SU-DHL-6 (cell line): ENCODE data around the gene METTL6.

Source experiments
- H2AFZ ChIP-seq: fragments of 200-600 bp; sonication (generic); 2 replicates; pipeline ENCODE4 v1.6.1; 2014; ENCODE audit warnings: low read depth, mild to moderate bottlenecking, moderate library complexity, mixed read lengths, antibody characterized with exemption, low read length; ENCODE audit not compliant: severe bottlenecking
- H3F3A ChIP-seq: fragments of 200-600 bp; shearing (Covaris generic); 2 replicates; pipeline ENCODE4 v1.6.0; 2016; ENCODE audit warnings: antibody characterized with exemption, mild to moderate bottlenecking; ENCODE audit not compliant: insufficient read depth
- H3K27ac ChIP-seq: fragments of 200-600 bp; sonication (generic); 2 replicates; pipeline ENCODE4 v1.5.1; 2016; ENCODE audit warnings: low read depth, mild to moderate bottlenecking, low read length, moderate library complexity, mixed read lengths
- H3K27me3 ChIP-seq: fragments of 200-600 bp; sonication (generic), shearing (Covaris generic); 2 replicates; pipeline ENCODE4 v1.6.0; 2014; ENCODE audit warnings: mild to moderate bottlenecking, low read length
- H3K36me3 ChIP-seq: fragments of 200-600 bp; sonication (generic); 2 replicates; pipeline ENCODE4 v1.6.1; 2014; ENCODE audit warnings: mild to moderate bottlenecking, low read length, mixed read lengths
- H3K4me2 ChIP-seq: fragments of 300-600, 200-600 bp; shearing (Covaris generic), sonication (generic); 2 replicates; pipeline ENCODE4 v1.6.0; 2014; ENCODE audit warnings: low read length, low read depth, mild to moderate bottlenecking; ENCODE audit not compliant: poor library complexity, severe bottlenecking
- H3K4me3 ChIP-seq: fragments of 200-600 bp; sonication (generic); 2 replicates; pipeline ENCODE4 v1.5.1; 2014; ENCODE audit warnings: antibody characterized with exemption, low read length, mild to moderate bottlenecking, mixed read lengths; ENCODE audit not compliant: insufficient read depth, poor library complexity, severe bottlenecking
- H3K79me2 ChIP-seq: fragments of 200-600 bp; sonication (generic); 2 replicates; pipeline ENCODE4 v1.6.1; 2014; ENCODE audit warnings: mild to moderate bottlenecking, low read length, moderate library complexity; ENCODE audit not compliant: insufficient read depth
- H3K9ac ChIP-seq: fragments of 200-600 bp; sonication (generic); 2 replicates; pipeline ENCODE4 v1.7.0; 2014; ENCODE audit warnings: mild to moderate bottlenecking, low read length
- H3K9me2 ChIP-seq: fragments of 200-600 bp; sonication (generic); replicated peaks from 2 replicates; pipeline ENCODE4 v1.6.1; 2014; ENCODE audit warnings: low read length; ENCODE audit not compliant: insufficient read depth
- H3K9me3 ChIP-seq: fragments of 200-600 bp; sonication (generic); 2 replicates; pipeline ENCODE4 v1.6.1; 2014; ENCODE audit warnings: low read length, mixed read lengths; ENCODE audit not compliant: insufficient read depth
- H4K20me1 ChIP-seq: fragments of 200-600 bp; sonication (generic); 2 replicates; pipeline ENCODE4 v1.6.1; 2014; ENCODE audit warnings: low read depth, mild to moderate bottlenecking, antibody characterized with exemption, low read length, moderate library complexity, mixed read lengths
- CTCF ChIP-seq: fragments of 200-600 bp; sonication (generic); IDR thresholded peaks from one replicate; pipeline ENCODE4 v1.5.1; 2017; ENCODE audit warnings: antibody characterized with exemption, mild to moderate bottlenecking, low read length, moderate library complexity; ENCODE audit not compliant: insufficient read depth, poor library complexity, severe bottlenecking
- EZH2phosphoT487 ChIP-seq: fragments of 200-600 bp; sonication (generic), shearing (Covaris generic); conservative IDR thresholded peaks from 2 replicates; pipeline ENCODE4 v1.6.1; 2018; ENCODE audit warnings: mild to moderate bottlenecking, antibody characterized with exemption, low read length, moderate library complexity, mixed read lengths

Gene METTL6

GRCh38 chr3:15453501-15453900 is 26.2 kb upstream of the METTL6 start:
- no peak overlapping the region for H3K4me2 ChIP-seq
- no peak overlapping the region for H3K27ac ChIP-seq
- no peaks in the 10 kb centered on the region for H3K9me3 ChIP-seq
- H3K79me2 ChIP-seq, result no peaks in the 10 kb centered on the region
- H3K9ac ChIP-seq, result no peak overlapping the region
- H3K36me3 ChIP-seq, result no peaks in the 10 kb centered on the region
- H3F3A ChIP-seq, result no peaks in the 10 kb centered on the region
- H2AFZ ChIP-seq, result no peak overlapping the region
- H3K9me2 ChIP-seq, result no peaks in the 10 kb centered on the region
- H3K4me3 ChIP-seq, result no peak overlapping the region
- H3K27me3 ChIP-seq, result no peaks in the 10 kb centered on the region
- TF ChIP-seq CTCF, result no peak
- TF ChIP-seq EZH2phosphoT487, result no peak
- H4K20me1 ChIP-seq, result no peaks in the 10 kb centered on the region

- H3K27me3 ChIP-seq, result no peaks in the 10 kb centered on the region
- H3K36me3 ChIP-seq, result no peaks in the 10 kb centered on the region
- H3K9me2 ChIP-seq, result no peaks in the 10 kb centered on the region
- H3K9ac ChIP-seq, result no peak overlapping the region
- TF ChIP-seq CTCF, result no peak
- TF ChIP-seq EZH2phosphoT487, result no peak
- no peak overlapping the region for H3K4me2 ChIP-seq
- H3K27ac ChIP-seq, result no peak overlapping the region
- H3K9me3 ChIP-seq, result no peaks in the 10 kb centered on the region
- H3F3A ChIP-seq, result no peaks in the 10 kb centered on the region
- H3K4me3 ChIP-seq, result no peak overlapping the region
- no peaks in the 10 kb centered on the region for H3K79me2 ChIP-seq
- H4K20me1 ChIP-seq, result no peaks in the 10 kb centered on the region
- H2AFZ ChIP-seq, result no peak overlapping the region
These were observed 25.6 kb upstream of the METTL6 start for GRCh38 chr3:15452961-15453360.

- Histone ChIP-seq H3K27me3 (no peaks in the 10 kb centered on the region), H3K9me2 (no peaks in the 10 kb centered on the region), H3K36me3 (no peaks in the 10 kb centered on the region), H4K20me1 (no peaks in the 10 kb centered on the region), H3K4me3 (no peak overlapping the region), H3K9me3 (no peaks in the 10 kb centered on the region), H2AFZ (no peak overlapping the region), H3F3A (no peaks in the 10 kb centered on the region), H3K4me2 (no peak overlapping the region), H3K79me2 (no peaks in the 10 kb centered on the region), H3K9ac (no peak overlapping the region), H3K27ac (no peak overlapping the region)
- TF ChIP-seq EZH2phosphoT487 (no peak), CTCF (no peak)
These were observed 24.8 kb upstream of the METTL6 start for GRCh38 chr3:15452156-15452555.
